ENCODE measurements around the gene YKT6. TPM values are rescaled to one million over a fixed set of nuclear protein-coding genes. Genes with fewer than 3 reads are reported as not detected.

The YKT6 gene
- total RNA-seq, 1 donor from 2014 or later = 178 TPM

GRCh38 chr7:44223362-44224079 lies 22.7 kb downstream of the YKT6 start:
- DNase-seq = peak; percentile 39
- peaks cover 21% of the 10 kb centered on the region for H3K4me1 Mint-ChIP-seq (ENCODE audit: low read depth, unreplicated experiment)
- H3K9me3 Mint-ChIP-seq (ENCODE audit: unreplicated experiment) = peaks cover 8% of the 10 kb centered on the region
- TF ChIP-seq CTCF (IDR thresholded peaks at IDR 0.05; ENCODE audit: partially characterized antibody, unreplicated experiment) = no peak
- peaks cover 8% of the 10 kb centered on the region for H3K27me3 Mint-ChIP-seq (ENCODE audit: unreplicated experiment)
- H3K27ac Mint-ChIP-seq (ENCODE audit: unreplicated experiment) = peak overlapping the region; percentile 35
- H3K4me3 Mint-ChIP-seq (ENCODE audit: unreplicated experiment) = peak overlapping the region; percentile 30
- no peaks in the 10 kb centered on the region for H3K36me3 Mint-ChIP-seq (ENCODE audit: unreplicated experiment)

DNA sequence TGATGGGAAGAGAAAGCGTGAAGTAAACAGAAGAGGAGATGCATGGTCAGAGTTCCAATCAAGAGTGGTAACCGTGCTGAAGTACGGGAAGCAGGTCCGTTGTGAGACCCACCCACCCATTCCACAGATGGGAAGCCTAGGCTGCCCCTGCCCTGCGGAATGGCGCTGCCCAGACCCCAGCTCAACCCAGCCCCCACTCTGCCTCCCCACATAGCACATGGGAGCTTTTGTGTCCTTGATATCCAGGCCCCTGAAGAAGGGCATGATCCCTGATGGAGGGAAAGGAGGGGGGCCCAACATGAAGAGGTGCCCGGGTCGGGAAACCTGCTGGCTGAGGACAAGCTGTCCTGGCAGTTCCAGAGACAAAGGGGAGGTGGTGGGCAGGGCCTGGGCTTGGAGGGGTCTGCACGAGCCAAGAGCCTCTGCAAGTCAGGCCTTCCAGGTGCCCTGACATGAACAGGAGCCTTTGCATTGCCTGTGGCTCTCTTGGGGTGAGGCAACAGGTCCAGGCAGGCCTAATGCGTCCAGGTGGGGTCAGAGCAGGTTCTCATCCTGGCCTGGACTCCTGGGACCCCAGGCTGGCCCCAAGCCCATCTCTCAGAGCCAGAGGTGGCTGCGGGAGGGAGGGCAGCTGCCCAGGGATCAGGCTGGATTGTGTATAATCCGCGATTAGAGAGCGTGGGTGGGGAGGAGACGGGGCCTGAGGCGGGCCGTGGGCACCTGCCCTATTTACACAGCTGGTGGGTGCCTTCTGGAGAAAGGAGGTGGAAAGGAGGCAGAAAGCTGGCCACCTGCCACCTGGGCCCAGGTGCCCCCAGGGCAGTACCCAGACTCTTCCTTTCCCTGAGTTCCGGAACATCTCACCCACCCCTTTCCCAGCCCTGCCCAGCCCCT lies 23.5 kb downstream of the YKT6 start:
- Mint-ChIP-seq H3K27me3 (ENCODE audit: unreplicated experiment) (peaks cover 5% of the 10 kb centered on the region), H3K4me1 (ENCODE audit: low read depth, unreplicated experiment) (peaks cover 21% of the 10 kb centered on the region), H3K4me3 (ENCODE audit: unreplicated experiment) (no peak overlapping the region), H3K36me3 (ENCODE audit: unreplicated experiment) (no peaks in the 10 kb centered on the region), H3K9me3 (ENCODE audit: unreplicated experiment) (peaks cover 1% of the 10 kb centered on the region), H3K27ac (ENCODE audit: unreplicated experiment) (peak overlapping the region; percentile 35)
- no peak for TF ChIP-seq CTCF (IDR thresholded peaks at IDR 0.05; ENCODE audit: partially characterized antibody, unreplicated experiment)
- peak; percentile 20 for DNase-seq

DNA sequence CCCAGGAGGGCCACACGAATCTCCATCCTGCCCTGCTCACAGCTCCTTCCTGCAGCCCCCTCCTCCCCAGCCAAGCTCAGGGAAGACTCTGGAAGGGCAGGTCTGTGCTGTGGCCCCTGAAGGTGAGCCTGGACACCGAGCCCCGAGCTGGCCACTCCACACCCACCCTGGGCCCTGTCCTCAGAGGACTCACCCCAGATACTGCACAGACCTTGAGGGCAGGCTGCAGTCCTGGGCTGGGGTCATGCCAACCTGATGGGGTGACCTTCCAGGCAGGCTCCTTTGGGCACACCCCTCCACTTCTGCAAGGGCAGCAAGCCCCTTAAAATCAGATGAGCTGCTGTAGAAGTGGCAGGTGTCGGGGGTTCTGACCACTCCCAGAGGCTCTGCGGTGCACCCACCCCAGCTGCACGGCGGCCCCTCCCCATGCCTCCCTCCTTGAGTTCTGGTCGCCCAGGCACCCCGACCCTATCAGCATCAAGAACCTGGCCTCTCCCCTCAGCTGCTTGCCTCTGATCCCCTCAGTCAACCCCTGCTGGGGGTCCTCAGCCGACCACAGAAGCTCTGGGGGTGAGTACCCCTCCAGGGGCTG lies 24.3 kb downstream of the YKT6 start:
- H3K4me1 Mint-ChIP-seq (ENCODE audit: low read depth, unreplicated experiment) = peaks cover 21% of the 10 kb centered on the region
- no peak overlapping the region for H3K27ac Mint-ChIP-seq (ENCODE audit: unreplicated experiment)
- H3K4me3 Mint-ChIP-seq (ENCODE audit: unreplicated experiment) = no peak overlapping the region
- peaks cover 1% of the 10 kb centered on the region for H3K9me3 Mint-ChIP-seq (ENCODE audit: unreplicated experiment)
- no peak for TF ChIP-seq CTCF (IDR thresholded peaks at IDR 0.05; ENCODE audit: partially characterized antibody, unreplicated experiment)
- no peaks in the 10 kb centered on the region for H3K36me3 Mint-ChIP-seq (ENCODE audit: unreplicated experiment)
- peak; percentile 16 for DNase-seq
- H3K27me3 Mint-ChIP-seq (ENCODE audit: unreplicated experiment) = peaks cover 5% of the 10 kb centered on the region

GRCh38 chr7:44225566-44226395 lies 25.0 kb downstream of the YKT6 start:
- TF ChIP-seq CTCF (IDR thresholded peaks at IDR 0.05; ENCODE audit: partially characterized antibody, unreplicated experiment) = no peak

More at GRCh38 chr7:44225566-44226395, 25.0 kb downstream of the YKT6 start:
- Mint-ChIP-seq H3K27ac (ENCODE audit: unreplicated experiment) (no peak overlapping the region), H3K4me1 (ENCODE audit: low read depth, unreplicated experiment) (peaks cover 21% of the 10 kb centered on the region), H3K9me3 (ENCODE audit: unreplicated experiment) (peaks cover 1% of the 10 kb centered on the region), H3K27me3 (ENCODE audit: unreplicated experiment) (peaks cover 5% of the 10 kb centered on the region), H3K4me3 (ENCODE audit: unreplicated experiment) (no peak overlapping the region), H3K36me3 (ENCODE audit: unreplicated experiment) (no peaks in the 10 kb centered on the region)
- DNase-seq = peak; percentile 49

Measured in glutamatergic neuron (in vitro differentiated cells).